Effector CD8-positive, alpha-beta T cell (primary cell): ENCODE results near the gene STK10.
"Not testable (repeated sequence)": the region's sequence is repeated elsewhere in the genome, so short reads cannot be mapped to it uniquely, and the experiment has no call there.

Experiments used
- DNase-seq: peaks from one replicate; lab custom pipeline; 2025; lab: John Stamatoyannopoulos, UW
- total RNA-seq, 4 experiments: gene quantifications; one replicate each; lab custom pipeline; 2026; lab: John Stamatoyannopoulos, UW

The STK10 gene
- 350 to 607 (median 536) reads per million in 4 experiments for total RNA-seq

GRCh38 chr5:172188033-172188892, at the start of gene STK10:
Gene STK10 (minus strand): TSS chr5:172188224. CDS start chr5:172188042, 182 bp downstream.
- peak; percentile 80 for DNase-seq

GRCh38 chr5:172235827-172236736, 48.1 kb upstream of the STK10 start:
- DNase-seq: no peak

- DNase-seq: no peak
Observed at GRCh38 chr5:172235132-172235780, 47.2 kb upstream of the STK10 start.

- DNase-seq: no peak
Observed at GRCh38 chr5:172234031-172234430, 46.0 kb upstream of the STK10 start.

- DNase-seq: no peak
Observed at GRCh38 chr5:172229904-172230303, 41.9 kb upstream of the STK10 start.

GRCh38 chr5:172224996-172225395, 37.0 kb upstream of the STK10 start:
- no peak for DNase-seq

GRCh38 chr5:172223901-172224873, 36.2 kb upstream of the STK10 start:
- DNase-seq: no peak

GRCh38 chr5:172219296-172219695, 31.3 kb upstream of the STK10 start:
- DNase-seq: no peak

GRCh38 chr5:172216345-172216744, 28.3 kb upstream of the STK10 start:
- no peak for DNase-seq

- DNase-seq: no peak
Observed at GRCh38 chr5:172213126-172213525, 25.1 kb upstream of the STK10 start.

GRCh38 chr5:172211676-172212075, 23.7 kb upstream of the STK10 start:
- DNase-seq: no peak

- DNase-seq: no peak
Observed at GRCh38 chr5:172209714-172210113, 21.7 kb upstream of the STK10 start.

GRCh38 chr5:172207511-172207910, 19.5 kb upstream of the STK10 start:
- DNase-seq: no peak

GRCh38 chr5:172205984-172206383, 18.0 kb upstream of the STK10 start:
- DNase-seq: not testable (repeated sequence)

GRCh38 chr5:172200476-172200875, 12.5 kb upstream of the STK10 start:
- DNase-seq: no peak

- no peak for DNase-seq
Observed at GRCh38 chr5:172199446-172199845, 11.4 kb upstream of the STK10 start.

GRCh38 chr5:172197775-172198174, 9.8 kb upstream of the STK10 start:
- not testable (repeated sequence) for DNase-seq

- DNase-seq: no peak
Observed at GRCh38 chr5:172194985-172195774, 7.2 kb upstream of the STK10 start.

GRCh38 chr5:172193872-172194271, 5.8 kb upstream of the STK10 start, which contains the start of gene EFCAB9:
Gene EFCAB9 (plus strand): TSS chr5:172194172. CDS start chr5:172194173, 1 bp downstream.
- no peak for DNase-seq
